HG02588 (cell line): ENCODE results near the gene GTF2B.
"Not testable (repeated sequence)": the region's sequence is repeated elsewhere in the genome, so short reads cannot be mapped to it uniquely, and the experiment has no call there.

Source experiments
- ATAC-seq: cut with Tn5 transposase; IDR thresholded peaks from one replicate; pipeline ENCODE4 v1.9.1; 2021; ENCODE audit warnings: mild to moderate bottlenecking, moderate library complexity; ENCODE audit not compliant: unreplicated experiment

The GTF2B gene

GRCh38 chr1:88888750-88889149 is 2.6 kb downstream of the GTF2B start:
- ATAC-seq = no peak

DNA sequence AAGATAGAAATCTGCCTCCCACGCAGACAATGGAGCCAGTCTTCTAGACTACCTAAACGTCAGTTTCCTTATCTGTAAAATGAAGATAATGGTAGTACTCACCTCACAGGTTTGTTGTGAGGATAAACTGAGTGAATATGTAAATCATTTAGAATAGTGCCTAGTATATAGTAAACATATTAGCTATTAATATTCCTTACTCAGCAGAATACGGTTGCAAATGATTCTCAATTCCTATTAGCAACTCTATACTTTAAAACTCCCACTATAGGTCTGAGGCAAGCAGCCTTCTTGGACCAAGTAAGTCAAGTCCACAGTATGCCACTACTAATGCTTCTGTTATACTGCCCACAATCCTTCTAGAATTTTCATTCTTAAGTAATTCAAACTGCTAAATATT is 5.4 kb downstream of the GTF2B start:
- ATAC-seq = no peak

GRCh38 chr1:88883156-88883555 is 8.2 kb downstream of the GTF2B start:
- ATAC-seq = no peak

- ATAC-seq = not testable (repeated sequence)
Observed at GRCh38 chr1:88880717-88881116, 10.7 kb downstream of the GTF2B start.

GRCh38 chr1:88878731-88879130 is 12.6 kb downstream of the GTF2B start:
- ATAC-seq = no peak

GRCh38 chr1:88877911-88878310 is 13.5 kb downstream of the GTF2B start:
- ATAC-seq = no peak

GRCh38 chr1:88877382-88877825 is 14.0 kb downstream of the GTF2B start:
- no peak for ATAC-seq

DNA sequence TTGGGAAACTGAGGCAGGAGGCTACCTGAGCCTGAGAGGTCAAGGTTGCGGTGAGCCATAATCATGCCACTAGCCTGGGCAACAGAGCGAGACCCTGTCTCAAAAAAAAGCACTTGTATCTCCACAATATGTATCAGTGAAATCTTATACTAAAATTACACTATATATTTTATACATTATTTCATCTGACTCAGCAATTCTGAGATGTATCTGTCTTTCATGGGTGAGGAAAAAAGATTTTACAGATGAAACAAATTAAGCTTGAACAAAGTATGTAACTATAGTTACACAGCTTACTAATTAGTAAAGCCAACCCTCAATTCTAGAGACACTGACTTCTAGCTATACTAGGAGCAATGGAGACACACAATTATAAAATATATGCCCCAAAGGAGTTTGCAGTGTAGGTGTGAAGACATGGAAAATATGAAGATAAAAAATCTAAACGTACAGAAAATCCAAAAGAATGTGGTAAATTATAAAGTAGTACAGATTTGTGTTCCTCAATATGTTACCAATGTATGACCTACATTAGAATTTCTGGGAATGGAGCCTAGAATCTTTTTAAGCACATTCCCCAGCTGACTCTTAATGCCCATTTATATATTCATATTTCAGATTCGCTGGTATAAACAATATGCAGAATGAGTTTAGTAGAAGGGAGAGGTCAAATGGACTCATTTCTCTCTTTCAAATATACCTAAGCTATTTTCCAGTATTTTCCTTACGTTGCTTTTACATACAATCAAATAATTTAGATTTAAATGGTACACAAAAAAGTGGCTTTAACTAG is 14.6 kb downstream of the GTF2B start:
- no peak for ATAC-seq

GRCh38 chr1:88875595-88875994 is 15.8 kb downstream of the GTF2B start:
- ATAC-seq = no peak

GRCh38 chr1:88873737-88874349 is 17.5 kb downstream of the GTF2B start:
- ATAC-seq = no peak

- not testable (repeated sequence) for ATAC-seq
Observed at GRCh38 chr1:88869644-88870043, 21.7 kb downstream of the GTF2B start.

GRCh38 chr1:88867743-88868521 is 23.4 kb downstream of the GTF2B start:
- ATAC-seq = no peak

DNA sequence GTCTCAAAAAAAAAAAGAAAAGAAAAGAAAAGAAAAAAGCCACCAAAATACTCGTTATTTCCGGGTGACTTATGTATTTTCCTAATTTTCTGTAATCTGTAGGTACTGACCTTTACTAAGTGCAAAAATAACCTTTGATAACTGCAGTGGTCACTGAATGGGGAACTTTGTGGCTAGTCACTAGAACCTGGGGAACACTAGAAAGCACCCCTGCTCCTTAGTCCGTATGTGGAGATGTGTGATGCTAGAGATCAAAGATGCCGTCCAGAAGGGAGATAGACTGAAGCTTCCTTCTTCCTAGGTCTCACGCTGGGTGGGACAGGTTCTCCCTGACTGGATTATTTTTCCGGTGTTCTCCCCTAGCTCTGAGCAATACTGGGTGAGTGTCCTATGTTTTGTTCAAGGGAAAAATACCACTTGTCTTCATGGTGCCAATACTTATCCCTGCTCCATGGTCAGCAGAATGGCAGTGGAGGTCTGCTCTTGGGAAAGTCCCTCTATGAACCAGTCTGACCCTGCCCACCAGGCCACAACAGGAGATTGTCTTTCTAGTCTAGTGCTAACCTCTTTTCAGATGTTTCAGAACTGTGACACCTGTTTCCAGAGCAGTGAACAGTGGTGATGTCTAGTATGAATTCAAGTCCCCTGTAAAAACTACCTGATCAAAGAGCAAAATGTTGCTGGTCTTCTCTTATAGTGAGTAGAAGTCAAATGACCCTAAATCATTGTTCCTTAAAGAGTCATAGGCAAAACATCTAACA is 39.9 kb downstream of the GTF2B start:
- no peak for ATAC-seq

DNA sequence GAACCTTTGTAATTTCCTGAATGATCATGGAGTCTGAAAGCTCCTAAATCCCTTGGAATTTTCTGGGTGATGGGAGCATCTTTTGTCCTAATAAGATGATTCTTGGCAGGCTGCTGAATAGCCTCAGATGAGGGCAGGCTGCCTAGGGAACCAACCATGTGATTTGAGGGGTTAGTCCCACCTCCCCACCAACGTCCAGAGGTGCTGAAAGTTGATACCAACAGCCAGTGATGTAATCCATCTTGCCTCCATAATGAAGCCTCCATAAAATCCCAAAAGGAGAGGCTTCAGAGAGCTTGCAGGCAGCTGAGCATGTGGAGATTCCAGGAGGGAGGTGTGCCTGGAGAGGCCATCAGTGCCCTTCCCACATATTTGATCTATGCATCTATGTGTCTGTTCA is 43.7 kb downstream of the GTF2B start:
- ATAC-seq = no peak

DNA sequence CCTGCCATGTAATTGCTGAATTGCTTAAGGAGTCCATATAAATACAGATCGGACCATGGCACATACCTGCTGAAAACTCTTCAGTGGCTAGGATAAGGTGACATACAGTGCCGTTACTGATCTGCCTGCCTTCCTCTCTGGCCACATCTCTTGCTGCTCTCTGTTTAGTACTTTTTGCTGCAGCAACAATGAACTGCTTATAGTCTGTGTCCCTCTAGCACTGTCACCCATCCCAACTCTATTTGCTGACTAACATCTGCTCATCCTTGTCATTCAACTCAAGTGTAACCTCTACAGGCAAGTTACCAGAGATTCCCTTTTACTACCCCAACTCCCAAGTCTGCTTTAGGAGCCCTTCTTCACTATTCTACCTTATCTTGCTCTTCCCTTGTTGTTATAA is 65.6 kb downstream of the GTF2B start:
- ATAC-seq = no peak

- not testable (repeated sequence) for ATAC-seq
Observed at GRCh38 chr1:88819642-88820041, 71.7 kb downstream of the GTF2B start.

DNA sequence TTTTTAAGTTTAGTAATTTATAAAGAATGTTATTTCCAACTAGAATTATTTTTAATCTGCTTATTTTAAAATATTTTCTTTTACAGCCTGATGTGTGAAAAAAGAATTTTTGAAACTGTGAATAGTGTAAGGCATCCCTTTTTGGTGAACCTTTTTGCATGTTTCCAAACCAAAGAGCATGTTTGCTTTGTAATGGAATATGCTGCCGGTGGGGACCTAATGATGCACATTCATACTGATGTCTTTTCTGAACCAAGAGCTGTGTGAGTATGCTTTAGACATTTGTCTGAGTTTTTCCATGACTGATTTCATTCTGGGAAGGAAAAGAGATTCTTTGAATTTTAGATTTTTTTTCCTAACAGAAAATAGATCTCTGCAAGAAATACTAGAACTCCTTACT is 77.9 kb downstream of the GTF2B start:
- no peak for ATAC-seq

DNA sequence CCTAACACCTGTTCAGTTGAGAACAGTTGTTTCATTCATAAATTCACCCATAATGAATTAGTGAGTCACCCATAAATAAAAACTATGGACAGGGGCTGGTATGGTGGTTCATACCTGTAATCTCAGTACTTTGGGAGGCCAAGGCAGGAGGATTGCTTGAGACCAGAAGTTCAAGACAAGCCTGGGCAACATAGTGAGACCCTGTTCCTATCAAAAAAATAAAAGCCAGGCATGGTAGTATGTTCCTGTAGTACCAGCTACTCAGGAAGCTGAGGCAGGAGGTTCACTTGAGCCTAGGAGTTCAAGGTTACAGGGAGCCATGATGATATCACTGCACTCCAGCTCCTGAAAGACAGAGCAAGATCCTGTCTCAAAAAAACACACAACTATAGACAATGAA is 79.0 kb downstream of the GTF2B start:
- no peak for ATAC-seq

DNA sequence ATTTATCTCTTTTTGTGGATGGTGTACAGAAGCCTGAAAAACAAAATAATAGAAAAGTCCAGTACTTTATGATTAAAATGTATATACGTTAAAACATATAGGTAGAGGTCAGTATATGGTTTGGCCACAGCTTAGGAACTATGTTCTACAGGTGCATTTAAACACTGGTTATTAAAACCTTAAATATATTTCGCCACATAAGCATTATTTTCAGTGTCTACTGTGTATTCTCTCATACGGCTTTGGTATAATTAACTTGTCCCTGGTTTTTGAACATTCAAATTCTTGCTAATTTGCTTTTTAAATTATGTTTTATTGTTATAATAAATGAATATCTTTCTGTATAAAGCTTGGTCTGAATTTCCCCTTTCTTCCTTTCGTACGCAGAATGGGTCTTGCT is 87.9 kb downstream of the GTF2B start:
- ATAC-seq = no peak

DNA sequence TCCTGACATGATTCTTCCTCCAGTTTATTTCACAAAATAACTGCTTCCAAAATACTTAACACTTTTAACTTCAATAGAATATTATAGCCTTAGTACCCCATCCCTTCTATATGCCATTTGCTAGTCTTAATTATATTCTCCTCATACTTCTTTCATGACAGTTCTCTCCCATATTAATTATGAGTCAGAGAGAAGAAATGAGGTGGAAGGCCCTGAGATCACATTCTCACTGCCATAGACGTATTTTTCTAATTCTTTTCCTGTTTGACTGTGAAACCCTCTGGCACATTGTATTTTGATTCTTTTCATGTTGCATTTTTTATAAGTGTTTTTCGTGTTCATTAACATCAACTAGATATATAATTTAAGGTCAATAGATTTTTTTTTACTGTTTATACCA is 88.4 kb downstream of the GTF2B start:
- no peak for ATAC-seq
